GM21423 (cell line): Measurements from ENCODE around the gene MIA2.
"Not testable (repeated sequence)": the region's sequence is repeated elsewhere in the genome, so short reads cannot be mapped to it uniquely, and the experiment has no call there.

Experiments
- ATAC-seq: cut with Tn5 transposase; IDR thresholded peaks from one replicate; pipeline ENCODE4 v1.9.1; 2021; ENCODE audit warnings: mild to moderate bottlenecking, moderate library complexity; ENCODE audit not compliant: unreplicated experiment

MIA2 gene

GRCh38 chr14:39319381-39319780 is 85.7 kb downstream of the MIA2 start:
- ATAC-seq = no peak

- no peak for ATAC-seq
Measured at GRCh38 chr14:39320318-39320717, 86.6 kb downstream of the MIA2 start.

GRCh38 chr14:39322807-39323206 is 89.1 kb downstream of the MIA2 start:
- ATAC-seq = no peak

GRCh38 chr14:39324097-39324496 is 90.4 kb downstream of the MIA2 start:
- no peak for ATAC-seq

GRCh38 chr14:39339003-39339402 is 105.3 kb downstream of the MIA2 start:
- no peak for ATAC-seq

GRCh38 chr14:39341126-39341525 is 107.4 kb downstream of the MIA2 start:
- not testable (repeated sequence) for ATAC-seq

- ATAC-seq = no peak
Measured at GRCh38 chr14:39342768-39343167, 109.1 kb downstream of the MIA2 start.

GRCh38 chr14:39343614-39344013 is 109.9 kb downstream of the MIA2 start:
- no peak for ATAC-seq

GRCh38 chr14:39350866-39351265 is 117.2 kb downstream of the MIA2 start:
- no peak for ATAC-seq

GRCh38 chr14:39351708-39352107 is 118.0 kb downstream of the MIA2 start:
- ATAC-seq = no peak

GRCh38 chr14:39359069-39359468 is 125.4 kb downstream of the MIA2 start:
- not testable (repeated sequence) for ATAC-seq

- no peak for ATAC-seq
Measured at GRCh38 chr14:39360316-39360715, 126.6 kb downstream of the MIA2 start.

GRCh38 chr14:39361556-39361955 is 127.8 kb downstream of the MIA2 start:
- not testable (repeated sequence) for ATAC-seq

- no peak for ATAC-seq
Measured at GRCh38 chr14:39364509-39364908, 130.8 kb downstream of the MIA2 start.

GRCh38 chr14:39365354-39365753 is 131.6 kb downstream of the MIA2 start:
- ATAC-seq = no peak

GRCh38 chr14:39366460-39367386 is 133.0 kb downstream of the MIA2 start:
- ATAC-seq = no peak

- no peak for ATAC-seq
Measured at GRCh38 chr14:39367387-39367751, 133.7 kb downstream of the MIA2 start.

- ATAC-seq = no peak
Measured at GRCh38 chr14:39368261-39368959, 134.7 kb downstream of the MIA2 start.

- no peak for ATAC-seq
Measured at GRCh38 chr14:39369029-39369428, 135.3 kb downstream of the MIA2 start.

- no peak for ATAC-seq
Measured at GRCh38 chr14:39370415-39370814, 136.7 kb downstream of the MIA2 start.

- no peak for ATAC-seq
Measured at GRCh38 chr14:39372656-39373055, 138.9 kb downstream of the MIA2 start.

- ATAC-seq = no peak
Measured at GRCh38 chr14:39374851-39375250, 141.1 kb downstream of the MIA2 start.
